SU-DHL-6 (cell line): Measurements from ENCODE around the gene PYGB.

Experiments
- H2AFZ ChIP-seq: fragments of 200-600 bp; sonication (generic); 2 replicates; pipeline ENCODE4 v1.6.1; 2014; ENCODE audit warnings: low read depth, mild to moderate bottlenecking, moderate library complexity, mixed read lengths, antibody characterized with exemption, low read length; ENCODE audit not compliant: severe bottlenecking
- H3F3A ChIP-seq: fragments of 200-600 bp; shearing (Covaris generic); 2 replicates; pipeline ENCODE4 v1.6.0; 2016; ENCODE audit warnings: antibody characterized with exemption, mild to moderate bottlenecking; ENCODE audit not compliant: insufficient read depth
- H3K27ac ChIP-seq: fragments of 200-600 bp; sonication (generic); 2 replicates; pipeline ENCODE4 v1.5.1; 2016; ENCODE audit warnings: low read depth, mild to moderate bottlenecking, low read length, moderate library complexity, mixed read lengths
- H3K27me3 ChIP-seq: fragments of 200-600 bp; sonication (generic), shearing (Covaris generic); 2 replicates; pipeline ENCODE4 v1.6.0; 2014; ENCODE audit warnings: mild to moderate bottlenecking, low read length
- H3K36me3 ChIP-seq: fragments of 200-600 bp; sonication (generic); 2 replicates; pipeline ENCODE4 v1.6.1; 2014; ENCODE audit warnings: mild to moderate bottlenecking, low read length, mixed read lengths
- H3K4me2 ChIP-seq: fragments of 300-600, 200-600 bp; shearing (Covaris generic), sonication (generic); 2 replicates; pipeline ENCODE4 v1.6.0; 2014; ENCODE audit warnings: low read length, low read depth, mild to moderate bottlenecking; ENCODE audit not compliant: poor library complexity, severe bottlenecking
- H3K4me3 ChIP-seq: fragments of 200-600 bp; sonication (generic); 2 replicates; pipeline ENCODE4 v1.5.1; 2014; ENCODE audit warnings: antibody characterized with exemption, low read length, mild to moderate bottlenecking, mixed read lengths; ENCODE audit not compliant: insufficient read depth, poor library complexity, severe bottlenecking
- H3K79me2 ChIP-seq: fragments of 200-600 bp; sonication (generic); 2 replicates; pipeline ENCODE4 v1.6.1; 2014; ENCODE audit warnings: mild to moderate bottlenecking, low read length, moderate library complexity; ENCODE audit not compliant: insufficient read depth
- H3K9ac ChIP-seq: fragments of 200-600 bp; sonication (generic); 2 replicates; pipeline ENCODE4 v1.7.0; 2014; ENCODE audit warnings: mild to moderate bottlenecking, low read length
- H3K9me2 ChIP-seq: fragments of 200-600 bp; sonication (generic); replicated peaks from 2 replicates; pipeline ENCODE4 v1.6.1; 2014; ENCODE audit warnings: low read length; ENCODE audit not compliant: insufficient read depth
- H3K9me3 ChIP-seq: fragments of 200-600 bp; sonication (generic); 2 replicates; pipeline ENCODE4 v1.6.1; 2014; ENCODE audit warnings: low read length, mixed read lengths; ENCODE audit not compliant: insufficient read depth
- H4K20me1 ChIP-seq: fragments of 200-600 bp; sonication (generic); 2 replicates; pipeline ENCODE4 v1.6.1; 2014; ENCODE audit warnings: low read depth, mild to moderate bottlenecking, antibody characterized with exemption, low read length, moderate library complexity, mixed read lengths
- EZH2phosphoT487 ChIP-seq: fragments of 200-600 bp; sonication (generic), shearing (Covaris generic); conservative IDR thresholded peaks from 2 replicates; pipeline ENCODE4 v1.6.1; 2018; ENCODE audit warnings: mild to moderate bottlenecking, antibody characterized with exemption, low read length, moderate library complexity, mixed read lengths
- TF ChIP-seq, protein P1 (sequence below): fragments of 200-600 bp; sonication (generic); IDR thresholded peaks from one replicate; pipeline ENCODE4 v1.5.1; 2017; ENCODE audit warnings: antibody characterized with exemption, mild to moderate bottlenecking, low read length, moderate library complexity; ENCODE audit not compliant: insufficient read depth, poor library complexity, severe bottlenecking

Gene PYGB

DNA sequence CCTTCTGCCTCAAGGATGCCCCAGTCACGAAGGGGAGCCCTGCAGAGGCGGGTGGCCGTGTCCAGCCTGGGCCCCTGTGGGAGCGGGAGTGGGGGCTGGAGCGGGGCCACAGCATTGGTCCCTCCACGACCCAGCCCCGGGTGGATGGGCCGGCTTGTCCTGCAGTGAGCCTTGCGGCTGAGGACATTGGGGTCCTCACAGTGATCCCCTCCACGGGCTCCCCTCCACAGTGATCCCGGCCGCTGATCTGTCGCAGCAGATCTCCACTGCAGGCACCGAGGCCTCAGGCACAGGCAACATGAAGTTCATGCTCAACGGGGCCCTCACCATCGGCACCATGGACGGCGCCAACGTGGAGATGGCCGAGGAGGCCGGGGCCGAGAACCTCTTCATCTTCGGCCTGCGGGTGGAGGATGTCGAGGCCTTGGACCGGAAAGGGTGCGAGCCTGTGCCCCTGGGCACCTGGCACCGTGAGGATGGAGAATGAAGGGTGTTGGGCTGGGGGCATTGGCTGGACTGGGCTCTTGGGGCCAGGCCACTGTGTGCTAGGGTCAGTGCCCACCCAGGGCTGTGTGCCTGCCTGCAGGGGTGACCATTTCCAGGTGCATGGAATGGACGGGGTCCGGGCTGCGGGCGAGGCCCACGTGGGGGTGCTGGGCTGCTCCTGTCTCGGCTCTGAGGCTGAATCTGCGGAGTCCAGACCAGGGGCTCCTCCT, 44.4 kb downstream of the PYGB start:
- Histone ChIP-seq H3K9ac (no peak overlapping the region), H3K79me2 (no peaks in the 10 kb centered on the region), H4K20me1 (no peaks in the 10 kb centered on the region), H2AFZ (no peak overlapping the region), H3K27me3 (no peaks in the 10 kb centered on the region), H3K9me3 (no peaks in the 10 kb centered on the region), H3F3A (no peaks in the 10 kb centered on the region), H3K27ac (no peak overlapping the region), H3K4me3 (no peak overlapping the region), H3K9me2 (no peaks in the 10 kb centered on the region), H3K36me3 (no peaks in the 10 kb centered on the region), H3K4me2 (no peak overlapping the region)
- TF ChIP-seq, protein P1, sequence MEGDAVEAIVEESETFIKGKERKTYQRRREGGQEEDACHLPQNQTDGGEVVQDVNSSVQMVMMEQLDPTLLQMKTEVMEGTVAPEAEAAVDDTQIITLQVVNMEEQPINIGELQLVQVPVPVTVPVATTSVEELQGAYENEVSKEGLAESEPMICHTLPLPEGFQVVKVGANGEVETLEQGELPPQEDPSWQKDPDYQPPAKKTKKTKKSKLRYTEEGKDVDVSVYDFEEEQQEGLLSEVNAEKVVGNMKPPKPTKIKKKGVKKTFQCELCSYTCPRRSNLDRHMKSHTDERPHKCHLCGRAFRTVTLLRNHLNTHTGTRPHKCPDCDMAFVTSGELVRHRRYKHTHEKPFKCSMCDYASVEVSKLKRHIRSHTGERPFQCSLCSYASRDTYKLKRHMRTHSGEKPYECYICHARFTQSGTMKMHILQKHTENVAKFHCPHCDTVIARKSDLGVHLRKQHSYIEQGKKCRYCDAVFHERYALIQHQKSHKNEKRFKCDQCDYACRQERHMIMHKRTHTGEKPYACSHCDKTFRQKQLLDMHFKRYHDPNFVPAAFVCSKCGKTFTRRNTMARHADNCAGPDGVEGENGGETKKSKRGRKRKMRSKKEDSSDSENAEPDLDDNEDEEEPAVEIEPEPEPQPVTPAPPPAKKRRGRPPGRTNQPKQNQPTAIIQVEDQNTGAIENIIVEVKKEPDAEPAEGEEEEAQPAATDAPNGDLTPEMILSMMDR, result no peak
- no peak for TF ChIP-seq EZH2phosphoT487

DNA sequence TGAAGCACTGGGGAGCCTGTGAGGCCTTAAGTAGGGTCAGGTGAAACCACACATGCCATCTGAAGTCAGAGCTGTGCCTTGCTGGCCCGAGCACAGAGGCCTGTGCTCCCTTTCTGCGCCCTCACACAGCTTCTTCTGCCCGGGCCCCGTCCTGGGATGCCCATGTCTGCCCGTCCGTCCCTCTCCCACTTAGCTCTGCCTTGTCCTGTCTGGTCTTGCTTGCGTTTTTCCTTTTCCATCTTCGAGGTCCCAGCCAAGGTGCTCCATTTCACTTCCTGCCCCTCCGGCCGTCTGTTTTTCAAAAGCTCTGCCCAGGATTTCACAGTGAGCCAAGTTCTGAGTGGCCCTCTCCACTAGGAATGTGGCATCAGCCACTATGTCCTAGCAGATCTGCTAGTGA, 45.6 kb downstream of the PYGB start:
- TF ChIP-seq, protein P1, result no peak
- TF ChIP-seq EZH2phosphoT487, result no peak
- Histone ChIP-seq H3K9me2 (no peaks in the 10 kb centered on the region), H3K79me2 (no peaks in the 10 kb centered on the region), H3K4me3 (no peak overlapping the region), H4K20me1 (no peaks in the 10 kb centered on the region), H3K4me2 (no peak overlapping the region), H3F3A (no peaks in the 10 kb centered on the region), H3K9me3 (no peaks in the 10 kb centered on the region), H2AFZ (no peak overlapping the region), H3K9ac (no peak overlapping the region), H3K36me3 (no peaks in the 10 kb centered on the region), H3K27me3 (no peaks in the 10 kb centered on the region), H3K27ac (no peak overlapping the region)

DNA sequence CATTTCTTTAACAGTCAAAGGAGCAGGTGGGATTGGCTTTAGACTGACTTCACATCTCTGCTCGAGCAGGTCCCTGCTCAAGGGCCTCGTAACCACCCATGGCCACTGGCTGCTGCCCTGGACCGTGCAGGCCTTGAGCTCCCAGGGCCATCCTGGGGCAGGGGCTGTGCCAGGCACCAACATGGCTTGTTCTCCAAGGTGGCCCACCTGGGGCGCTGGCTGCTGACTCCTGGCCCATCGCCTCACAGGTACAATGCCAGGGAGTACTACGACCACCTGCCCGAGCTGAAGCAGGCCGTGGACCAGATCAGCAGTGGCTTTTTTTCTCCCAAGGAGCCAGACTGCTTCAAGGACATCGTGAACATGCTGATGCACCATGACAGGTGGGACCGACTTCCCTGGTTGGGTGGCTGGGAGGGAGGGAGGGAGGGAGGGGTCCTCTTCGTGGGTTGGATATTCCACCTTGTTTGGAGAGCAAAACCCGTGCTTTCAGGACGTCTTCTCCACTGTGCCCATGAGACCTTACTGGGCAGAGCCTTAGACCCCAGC, 46.1 kb downstream of the PYGB start:
- Histone ChIP-seq H4K20me1 (no peaks in the 10 kb centered on the region), H3K9me3 (no peaks in the 10 kb centered on the region), H3K4me3 (no peak overlapping the region), H3K4me2 (no peak overlapping the region), H3K36me3 (no peaks in the 10 kb centered on the region), H3K9ac (no peak overlapping the region), H2AFZ (no peak overlapping the region), H3K27ac (no peak overlapping the region), H3F3A (no peaks in the 10 kb centered on the region), H3K9me2 (no peaks in the 10 kb centered on the region), H3K79me2 (no peaks in the 10 kb centered on the region), H3K27me3 (no peaks in the 10 kb centered on the region)
- TF ChIP-seq, protein P1, result no peak
- TF ChIP-seq EZH2phosphoT487, result no peak
